ENCODE data around the gene OR5K2. TPM values are rescaled to one million over a fixed set of nuclear protein-coding genes. Genes with fewer than 3 reads are reported as not detected.

OR5K2 gene
- total and polyA plus RNA-seq, 10 of the 15 experiments (the other 5 are each of a cell fraction or from before 2014, with no cell fraction given), result 0.12 TPM; not detected in 9

GRCh38 chr3:98532709-98533571, 35.5 kb downstream of the OR5K2 start (continued):
- TF ChIP-seq ATF2 (IDR thresholded peaks at IDR 0.05; ENCODE audit: low read length) (no peak; the same call in 1 of the 2 replicates), TCF3 (IDR thresholded peaks at IDR 0.05; ENCODE audit: borderline replicate concordance, insufficient read depth, low read depth, low read length) (no peak), DPF2 (IDR thresholded peaks at IDR 0.05) (no peak), ZNF687 (IDR thresholded peaks at IDR 0.05) (no peak; the same call in 1 of the 2 replicates), TARDBP (IDR thresholded peaks at IDR 0.05; ENCODE audit: borderline replicate concordance) (no peak), RUNX3 (IDR thresholded peaks at IDR 0.05; ENCODE audit: low read length) (no peak), MEF2A (IDR thresholded peaks at IDR 0.05; ENCODE audit: insufficient read depth, low read depth, low read length) (no peak), SIN3A (IDR thresholded peaks at IDR 0.05; ENCODE audit: low read depth, low read length) (no peak), IRF3 (IDR thresholded peaks at IDR 0.05) (no peak), KLF5 (IDR thresholded peaks at IDR 0.05; ENCODE audit: partially characterized antibody) (no peak), MTA2 (IDR thresholded peaks at IDR 0.05; ENCODE audit: low read depth) (no peak), SREBF2 (IDR thresholded peaks at IDR 0.05; ENCODE audit: low read length) (no peak), ZNF24 (IDR thresholded peaks at IDR 0.05) (no peak), TCF7 (IDR thresholded peaks at IDR 0.05; ENCODE audit: borderline replicate concordance) (no peak), CHD4 (IDR thresholded peaks at IDR 0.05) (no peak), SUPT20H (IDR thresholded peaks at IDR 0.05; ENCODE audit: borderline replicate concordance, control insufficient read depth, low read depth, low read length) (no peak), LARP7 (IDR thresholded peaks at IDR 0.05) (0 out of 2 replicates have a peak, but pooled peaks have one; percentile 40), ZNF622 (IDR thresholded peaks at IDR 0.05) (no peak), SIX5 (IDR thresholded peaks at IDR 0.05; ENCODE audit: low read depth, low read length, severe bottlenecking) (no peak), POLR2A (IDR thresholded peaks at IDR 0.05; ENCODE audit: low read depth, low read length) (peak; percentile 54), SMC3 (IDR thresholded peaks at IDR 0.05; ENCODE audit: borderline replicate concordance, low read length) (no peak), NFXL1 (IDR thresholded peaks at IDR 0.05; ENCODE audit: borderline replicate concordance) (no peak), FOS (IDR thresholded peaks at IDR 0.05; ENCODE audit: borderline replicate concordance, extremely low read depth, insufficient read length) (no peak), RB1 (IDR thresholded peaks at IDR 0.05; ENCODE audit: borderline replicate concordance) (no peak), NBN (IDR thresholded peaks at IDR 0.05) (no peak), CREM (IDR thresholded peaks at IDR 0.05; ENCODE audit: low read depth) (no peak; the same call in 1 of the 2 replicates)

Measured in GM12878 (cell line).